Stimulated activated CD4-positive, alpha-beta T cell treated with anti-CD3 and anti-CD28 coated beads, Interleukin-12 subunit alpha, Interleukin-12 subunit beta, amount 100 ng/mL, for 48 hours (primary cell): ENCODE data around the gene PLCB1.

Experiments used
- DNase-seq, 3 donors: peaks; one replicate each; pipeline ENCODE4 v3.0.0-alpha.2; 2020; ENCODE audit warnings: low read depth in 2 of 3, low spot score in 1 of 3

PLCB1 gene

GRCh38 chr20:8909596-8909995, 777.5 kb downstream of the PLCB1 start:
- DNase-seq = no peak

DNA sequence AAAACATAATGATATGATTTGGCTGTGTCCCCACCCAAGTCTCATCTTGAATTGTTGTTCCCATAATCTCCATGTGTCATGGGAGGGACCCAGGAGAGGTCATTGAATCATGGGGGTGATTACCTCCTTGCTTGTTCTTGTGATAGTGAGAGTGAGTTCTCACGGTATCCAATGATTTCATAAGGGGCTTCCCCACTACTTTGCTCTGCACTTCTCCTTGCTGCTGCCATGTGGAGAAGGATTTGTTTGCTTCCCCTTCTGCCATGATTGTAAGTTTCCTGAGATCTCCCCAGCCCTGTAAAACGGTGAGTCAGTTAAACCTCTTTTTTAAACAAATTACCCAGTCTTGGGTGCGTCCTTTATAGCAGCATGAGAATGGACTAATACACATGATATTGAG, 780.0 kb downstream of the PLCB1 start:
- no peak for DNase-seq

DNA sequence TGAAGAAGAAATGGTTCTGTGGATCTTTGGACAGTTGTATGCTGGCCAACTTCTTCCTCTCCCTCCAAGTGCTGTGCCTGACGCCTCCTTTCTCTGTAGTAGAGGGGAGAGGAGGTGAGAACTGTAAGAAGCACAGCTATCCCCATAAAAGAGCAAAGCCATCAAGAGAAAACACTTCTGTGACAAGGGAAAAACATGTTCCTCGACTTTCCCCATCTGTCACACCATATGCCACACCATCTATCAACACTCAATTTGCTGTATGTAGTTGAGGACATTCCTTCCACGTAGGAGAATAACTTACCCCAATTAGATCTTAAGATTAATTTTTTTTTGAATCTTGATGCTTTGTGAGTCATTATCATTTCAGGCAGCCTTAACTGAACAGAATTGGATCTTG, 780.7 kb downstream of the PLCB1 start:
- no peak for DNase-seq

DNA sequence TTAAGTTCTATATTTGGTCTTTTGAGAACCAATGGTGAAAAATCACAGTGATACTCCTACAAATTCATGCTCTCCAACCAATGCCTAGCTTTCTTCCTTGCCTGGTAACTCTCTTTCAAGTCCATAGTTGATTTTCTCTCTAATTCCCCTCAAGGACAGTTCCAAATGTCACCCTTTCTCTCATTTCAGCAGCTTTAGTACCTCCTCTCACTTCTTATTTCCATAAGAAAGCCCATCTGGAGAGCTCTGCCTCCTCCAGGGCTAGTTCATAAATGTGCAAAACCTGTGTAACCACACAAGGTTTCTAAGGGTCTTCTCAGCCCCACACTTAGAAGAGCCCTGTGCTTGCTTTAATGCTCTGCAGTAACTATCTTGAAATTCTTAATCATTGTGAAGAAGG, 781.4 kb downstream of the PLCB1 start:
- DNase-seq = no peak

- DNase-seq = no peak
These were observed 782.4 kb downstream of the PLCB1 start for GRCh38 chr20:8914421-8914820.

DNA sequence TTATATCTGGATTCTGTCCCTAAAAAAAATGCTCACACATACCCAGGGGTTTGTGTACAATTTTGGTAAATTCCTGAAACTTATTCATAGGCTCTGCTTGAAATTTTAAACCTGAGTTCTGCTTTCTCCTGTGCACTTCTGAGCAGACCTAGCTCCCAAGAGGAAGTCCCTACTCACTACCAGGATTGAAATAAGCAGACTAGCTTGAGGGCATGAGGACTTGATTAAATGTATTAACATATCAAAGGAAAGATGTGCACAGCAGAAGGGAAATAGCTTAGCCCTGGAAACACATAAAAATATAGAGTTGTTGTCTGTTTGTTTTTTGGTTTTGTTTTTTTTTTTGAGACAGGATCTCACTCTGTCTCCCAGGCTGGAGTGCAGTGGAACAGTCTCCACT, 785.0 kb downstream of the PLCB1 start:
- no peak for DNase-seq

DNA sequence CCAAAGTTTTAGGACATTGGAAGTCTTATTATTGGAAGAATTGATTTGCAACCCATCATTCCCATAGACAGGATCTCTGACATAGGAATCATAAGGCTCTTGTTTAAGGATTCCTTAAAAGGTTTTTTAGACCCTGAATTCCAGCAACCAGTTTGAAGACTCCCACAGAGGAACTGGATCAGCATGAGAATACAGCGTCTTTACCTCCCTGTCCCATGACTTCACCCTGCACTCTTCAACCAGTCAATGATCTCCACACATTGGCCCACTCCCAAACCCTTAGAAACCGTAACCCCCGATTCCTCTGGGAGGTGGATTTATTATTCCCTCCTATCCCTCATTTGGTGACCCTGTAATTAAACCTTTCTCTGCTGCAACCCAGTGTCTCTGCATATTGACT, 786.1 kb downstream of the PLCB1 start:
- DNase-seq = no peak

- no peak for DNase-seq
These were observed 792.5 kb downstream of the PLCB1 start for GRCh38 chr20:8924539-8924938.

DNA sequence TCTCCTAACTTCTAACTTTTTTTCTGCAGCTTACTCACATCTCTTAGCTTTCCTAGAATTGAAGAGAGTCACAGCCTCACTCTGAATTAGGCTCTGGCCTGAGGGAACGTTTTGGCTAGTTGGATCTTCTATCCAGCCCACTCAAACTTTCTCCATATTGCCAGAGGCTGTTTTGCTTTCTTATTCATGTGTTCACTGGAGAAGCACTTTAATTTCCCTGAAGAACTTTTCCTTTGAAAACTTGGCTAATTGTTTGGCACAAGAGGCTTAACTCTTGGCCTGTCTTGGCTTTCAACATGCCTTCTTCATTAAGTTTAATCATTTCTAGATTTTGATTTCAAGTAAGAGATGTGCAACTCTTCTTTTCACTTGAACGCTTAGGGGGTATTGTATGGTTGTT, 798.7 kb downstream of the PLCB1 start:
- no peak for DNase-seq

DNA sequence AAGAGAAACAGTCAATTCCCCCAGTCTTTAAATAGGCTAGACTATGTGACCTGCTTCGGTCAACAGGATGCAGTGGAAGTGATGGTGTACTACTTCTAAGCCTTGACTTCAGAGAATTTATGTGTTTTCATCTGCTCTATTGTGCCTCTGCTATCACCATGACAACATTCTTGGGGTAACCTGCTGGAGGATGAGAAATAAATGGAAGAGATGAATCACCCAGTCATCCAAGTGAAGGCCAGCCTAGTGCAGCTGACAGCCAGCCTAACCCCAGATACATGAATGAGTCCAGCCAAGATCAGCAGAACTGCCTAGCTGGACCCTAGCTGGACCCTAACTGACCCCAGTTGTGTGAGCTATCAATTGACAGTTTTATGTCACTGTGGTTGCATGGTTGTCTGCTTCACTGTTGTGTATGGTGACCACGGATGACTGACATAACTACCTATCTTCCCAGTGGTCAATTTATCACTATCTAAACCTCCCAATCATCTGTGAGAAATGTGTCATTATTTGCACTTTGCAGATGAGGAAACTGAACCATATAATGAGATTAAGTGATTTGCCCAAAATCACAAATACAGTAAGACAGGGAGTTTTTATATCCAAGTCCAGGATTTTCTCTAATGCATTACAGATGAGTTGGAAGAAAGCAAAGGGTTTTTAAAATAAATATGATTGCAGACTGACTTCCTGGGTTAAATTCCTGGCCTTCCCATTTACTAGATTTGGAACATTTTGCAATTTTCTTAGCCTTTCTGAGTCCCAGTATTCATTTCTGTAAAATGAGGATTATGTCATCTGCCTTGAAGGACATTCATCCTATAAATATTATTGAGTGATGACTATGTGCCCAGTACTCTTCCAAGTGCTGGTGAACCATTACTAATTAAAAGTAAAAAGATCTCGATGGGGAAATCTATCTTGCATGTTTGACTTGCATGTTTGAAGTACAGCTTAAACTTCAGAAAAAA, 800.4 kb downstream of the PLCB1 start:
- no peak for DNase-seq

DNA sequence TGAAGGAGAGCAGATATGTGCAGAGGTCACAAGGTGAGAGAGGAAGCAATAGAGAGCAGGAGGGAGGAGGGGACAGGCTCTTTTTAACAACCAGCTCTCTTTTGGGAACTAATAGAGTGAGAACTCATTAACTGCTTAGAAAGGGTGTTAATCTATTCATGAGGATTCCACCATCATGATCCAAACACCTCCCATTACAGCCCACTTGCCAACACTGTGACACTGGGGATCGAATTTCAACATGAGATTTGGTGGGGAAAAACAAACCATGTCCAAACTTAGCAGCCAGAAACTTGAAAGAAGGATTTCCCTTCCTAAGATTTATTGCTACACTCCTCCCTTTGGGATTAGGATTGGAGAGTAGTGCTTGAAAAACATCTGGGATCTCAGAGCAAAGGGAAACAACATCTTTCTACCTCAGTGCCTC, 801.3 kb downstream of the PLCB1 start:
- no peak for DNase-seq

- no peak for DNase-seq
These were observed 802.3 kb downstream of the PLCB1 start for GRCh38 chr20:8934362-8934761.
